ENCODE results near the gene DCDC1.

DCDC1 gene

GRCh38 chr11:31092638-31093037 lies 276.9 kb downstream of the DCDC1 start:
- no peaks in the 10 kb centered on the region for H4K20me1 ChIP-seq (ENCODE audit: insufficient read depth, low read length)
- H3K27ac ChIP-seq (ENCODE audit: low read length), result no peak overlapping the region
- H3K9ac ChIP-seq (ENCODE audit: low read length), result no peak overlapping the region
- no peak overlapping the region for H2AFZ ChIP-seq (ENCODE audit: low read depth, low read length)
- no peaks in the 10 kb centered on the region for H3K27me3 ChIP-seq (ENCODE audit: low read depth, low read length)
- no peaks in the 10 kb centered on the region for H3K79me2 ChIP-seq (ENCODE audit: low read length)
- H3K36me3 ChIP-seq (replicated peaks; ENCODE audit: low read depth, low read length), result no peaks in the 10 kb centered on the region
- peaks cover 10% of the 10 kb centered on the region; the same call in 1 of the 2 replicates for H3K4me1 ChIP-seq (ENCODE audit: low read length)
- TF ChIP-seq CTCF (IDR thresholded peaks at IDR 0.05; ENCODE audit: low read depth, low read length), result no peak
- no peak for TF ChIP-seq EZH2phosphoT487 (IDR thresholded peaks at IDR 0.05; ENCODE audit: low read depth)
- no peak overlapping the region for H3K4me2 ChIP-seq (ENCODE audit: low read length)
- H3K9me3 ChIP-seq (ENCODE audit: insufficient read depth, low read length), result peaks cover 8% of the 10 kb centered on the region
- H3K4me3 ChIP-seq (ENCODE audit: low read length), result no peak overlapping the region

GRCh38 chr11:31089117-31089516 lies 280.4 kb downstream of the DCDC1 start:
- no peak overlapping the region for H3K27ac ChIP-seq (ENCODE audit: low read length)
- no peak overlapping the region for H3K4me3 ChIP-seq (ENCODE audit: low read length)
- H3K9ac ChIP-seq (ENCODE audit: low read length), result no peak overlapping the region
- no peaks in the 10 kb centered on the region for H3K4me1 ChIP-seq (ENCODE audit: low read length)
- H3K36me3 ChIP-seq (replicated peaks; ENCODE audit: low read depth, low read length), result no peaks in the 10 kb centered on the region
- H4K20me1 ChIP-seq (ENCODE audit: insufficient read depth, low read length), result no peaks in the 10 kb centered on the region
- H2AFZ ChIP-seq (ENCODE audit: low read depth, low read length), result no peak overlapping the region
- H3K27me3 ChIP-seq (ENCODE audit: low read depth, low read length), result no peaks in the 10 kb centered on the region
- TF ChIP-seq EZH2phosphoT487 (IDR thresholded peaks at IDR 0.05; ENCODE audit: low read depth) (no peak), CTCF (IDR thresholded peaks at IDR 0.05; ENCODE audit: low read depth, low read length) (no peak)
- H3K79me2 ChIP-seq (ENCODE audit: low read length), result no peaks in the 10 kb centered on the region
- H3K4me2 ChIP-seq (ENCODE audit: low read length), result no peak overlapping the region
- peaks cover 8% of the 10 kb centered on the region for H3K9me3 ChIP-seq (ENCODE audit: insufficient read depth, low read length)

- Histone ChIP-seq H3K79me2 (ENCODE audit: low read length) (no peaks in the 10 kb centered on the region), H3K9ac (ENCODE audit: low read length) (no peak overlapping the region), H3K9me3 (ENCODE audit: insufficient read depth, low read length) (no peaks in the 10 kb centered on the region; the same call in 1 of the 2 replicates), H2AFZ (ENCODE audit: low read depth, low read length) (no peak overlapping the region), H3K4me1 (ENCODE audit: low read length) (no peaks in the 10 kb centered on the region), H3K4me3 (ENCODE audit: low read length) (no peak overlapping the region), H3K27me3 (ENCODE audit: low read depth, low read length) (no peaks in the 10 kb centered on the region), H3K36me3 (replicated peaks; ENCODE audit: low read depth, low read length) (no peaks in the 10 kb centered on the region), H3K27ac (ENCODE audit: low read length) (no peak overlapping the region), H3K4me2 (ENCODE audit: low read length) (no peak overlapping the region), H4K20me1 (ENCODE audit: insufficient read depth, low read length) (no peaks in the 10 kb centered on the region)
- TF ChIP-seq EZH2phosphoT487 (IDR thresholded peaks at IDR 0.05; ENCODE audit: low read depth) (no peak), CTCF (IDR thresholded peaks at IDR 0.05; ENCODE audit: low read depth, low read length) (no peak)
Measured at GRCh38 chr11:31069447-31070205, 299.9 kb downstream of the DCDC1 start.

- Histone ChIP-seq H3K27ac (ENCODE audit: low read length) (no peak overlapping the region), H3K4me2 (ENCODE audit: low read length) (no peak overlapping the region), H3K27me3 (ENCODE audit: low read depth, low read length) (no peaks in the 10 kb centered on the region), H3K4me1 (ENCODE audit: low read length) (no peaks in the 10 kb centered on the region), H3K9me3 (ENCODE audit: insufficient read depth, low read length) (no peaks in the 10 kb centered on the region), H3K4me3 (ENCODE audit: low read length) (no peak overlapping the region), H3K36me3 (replicated peaks; ENCODE audit: low read depth, low read length) (no peaks in the 10 kb centered on the region), H4K20me1 (ENCODE audit: insufficient read depth, low read length) (no peaks in the 10 kb centered on the region), H3K79me2 (ENCODE audit: low read length) (no peaks in the 10 kb centered on the region), H2AFZ (ENCODE audit: low read depth, low read length) (no peak overlapping the region), H3K9ac (ENCODE audit: low read length) (no peak overlapping the region)
- no peak for TF ChIP-seq CTCF (IDR thresholded peaks at IDR 0.05; ENCODE audit: low read depth, low read length)
- TF ChIP-seq EZH2phosphoT487 (IDR thresholded peaks at IDR 0.05; ENCODE audit: low read depth), result no peak
Measured at GRCh38 chr11:31060880-31061279, 308.7 kb downstream of the DCDC1 start.
